ENCODE data around the gene PLEKHA4. TPM values are rescaled to one million over a fixed set of nuclear protein-coding genes. Genes with fewer than 3 reads are reported as not detected.

PLEKHA4 gene
- total and polyA plus RNA-seq, 2 of the 13 experiments (the other 11 are each of a cell fraction or from before 2014, with no cell fraction given): 4.8 to 6.0 TPM

- no peak for TF ChIP-seq ZNF281 (CRISPR knock-in tag; IDR thresholded peaks at IDR 0.05; ENCODE audit: borderline replicate concordance)
- no peak for TF ChIP-seq ZNF501 (CRISPR knock-in tag; IDR thresholded peaks at IDR 0.05)
- TF ChIP-seq KAT2B (IDR thresholded peaks at IDR 0.05; ENCODE audit: borderline replicate concordance, low read depth, low read length): no peak
- TF ChIP-seq TFE3 (CRISPR knock-in tag; IDR thresholded peaks at IDR 0.05): peak; percentile 41; the same call in 1 of the 2 replicates
- no peak for TF ChIP-seq RFXANK (CRISPR knock-in tag; IDR thresholded peaks at IDR 0.05)
- peak; percentile 46 for TF ChIP-seq MED1 (CRISPR knock-in tag; IDR thresholded peaks at IDR 0.05)
- peak; percentile 85 for TF ChIP-seq ZMYM3 (CRISPR knock-in tag; IDR thresholded peaks at IDR 0.05)
- no peak for TF ChIP-seq THYN1 (CRISPR knock-in tag; IDR thresholded peaks at IDR 0.05; ENCODE audit: borderline replicate concordance, low read depth)
- no peak for TF ChIP-seq ZNF557 (CRISPR knock-in tag; IDR thresholded peaks at IDR 0.05)
- no peak for TF ChIP-seq ZNF235 (CRISPR knock-in tag; IDR thresholded peaks at IDR 0.05; ENCODE audit: borderline replicate concordance)
- TF ChIP-seq ZSCAN12 (CRISPR knock-in tag; IDR thresholded peaks at IDR 0.05): no peak
- no peak for TF ChIP-seq MEIS2 (CRISPR knock-in tag; IDR thresholded peaks at IDR 0.05)
- TF ChIP-seq PAWR (CRISPR knock-in tag; IDR thresholded peaks at IDR 0.05; ENCODE audit: borderline replicate concordance): no peak
- TF ChIP-seq AKNA (CRISPR knock-in tag; IDR thresholded peaks at IDR 0.05; ENCODE audit: borderline replicate concordance): no peak
- no peak for TF ChIP-seq ZNF275 (CRISPR knock-in tag; IDR thresholded peaks at IDR 0.05; ENCODE audit: borderline replicate concordance)
- TF ChIP-seq RNF219 (CRISPR knock-in tag; IDR thresholded peaks at IDR 0.05): no peak
- peak; percentile 51; the same call in 1 of the 2 replicates for TF ChIP-seq NCOA2 (CRISPR knock-in tag; IDR thresholded peaks at IDR 0.05)
Observed at GRCh38 chr19:48815870-48816501, 52.4 kb downstream of the PLEKHA4 start (continued).
